Cardiac fibroblast (primary cell): ENCODE data around the gene MIB2.
"Not testable (repeated sequence)": the region's sequence is repeated elsewhere in the genome, so short reads cannot be mapped to it uniquely, and the experiment has no call there.

Source experiments
- DNase-seq, 2 donors: peaks; one replicate each; pipeline versions ENCODE4 v3.0.0 to v3.0.0-alpha.2; 2010; ENCODE audit warnings: low read depth in 2 of 2
- H3K4me3 ChIP-seq, 2 donors: replicated peaks in 1 of 2; 1 replicate in 1 of 2; 2 replicates in 1 of 2; pipeline ENCODE4 v1.5.1; 2011; ENCODE audit warnings: low read depth in 2 of 2, low read length in 2 of 2, mild to moderate bottlenecking in 2 of 2, moderate library complexity in 1 of 2
- CTCF ChIP-seq: IDR thresholded peaks from one replicate; pipeline ENCODE4 v1.5.1; 2011; ENCODE audit warnings: low read depth, mild to moderate bottlenecking, low read length, inconsistent platforms

MIB2 gene

DNA sequence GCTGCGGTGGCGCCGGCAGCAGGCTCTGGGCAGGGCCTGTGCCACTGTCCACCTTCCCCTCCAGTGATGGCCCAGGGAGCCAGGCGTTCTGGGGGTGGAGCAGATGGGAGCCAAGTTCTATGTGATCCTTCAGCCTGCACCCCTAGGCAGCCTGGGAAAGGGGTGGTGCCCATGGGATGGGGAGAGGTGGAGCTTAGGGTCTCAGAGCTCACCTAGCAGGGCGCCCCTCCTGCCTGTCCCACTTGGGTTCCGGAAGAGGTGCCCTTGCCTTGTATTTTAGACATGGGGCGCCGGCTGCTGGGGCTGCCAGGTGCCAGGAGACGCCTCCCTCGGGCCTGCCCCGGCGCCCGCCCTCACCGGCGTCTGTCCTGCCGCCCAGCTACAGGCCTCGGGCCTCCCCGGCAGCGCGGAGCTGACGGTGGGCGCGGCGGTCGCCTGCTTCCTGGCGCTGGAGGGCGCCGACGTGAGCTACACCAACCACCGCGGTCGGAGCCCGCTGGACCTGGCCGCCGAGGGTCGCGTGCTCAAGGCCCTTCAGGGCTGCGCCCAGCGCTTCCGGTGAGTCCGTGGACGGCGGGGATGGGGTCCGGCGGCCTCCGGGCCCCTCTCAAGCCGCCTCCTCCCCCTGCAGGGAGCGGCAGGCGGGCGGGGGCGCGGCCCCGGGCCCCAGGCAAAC is 13.6 kb downstream of the MIB2 start:
- no peak overlapping the region for H3K4me3 ChIP-seq
- no peak for TF ChIP-seq CTCF
- DNase-seq = no peak

- TF ChIP-seq CTCF = no peak
- DNase-seq = no peak
- H3K4me3 ChIP-seq = no peak overlapping the region
Measured at GRCh38 chr1:1629430-1630190, 14.3 kb downstream of the MIB2 start.

DNA sequence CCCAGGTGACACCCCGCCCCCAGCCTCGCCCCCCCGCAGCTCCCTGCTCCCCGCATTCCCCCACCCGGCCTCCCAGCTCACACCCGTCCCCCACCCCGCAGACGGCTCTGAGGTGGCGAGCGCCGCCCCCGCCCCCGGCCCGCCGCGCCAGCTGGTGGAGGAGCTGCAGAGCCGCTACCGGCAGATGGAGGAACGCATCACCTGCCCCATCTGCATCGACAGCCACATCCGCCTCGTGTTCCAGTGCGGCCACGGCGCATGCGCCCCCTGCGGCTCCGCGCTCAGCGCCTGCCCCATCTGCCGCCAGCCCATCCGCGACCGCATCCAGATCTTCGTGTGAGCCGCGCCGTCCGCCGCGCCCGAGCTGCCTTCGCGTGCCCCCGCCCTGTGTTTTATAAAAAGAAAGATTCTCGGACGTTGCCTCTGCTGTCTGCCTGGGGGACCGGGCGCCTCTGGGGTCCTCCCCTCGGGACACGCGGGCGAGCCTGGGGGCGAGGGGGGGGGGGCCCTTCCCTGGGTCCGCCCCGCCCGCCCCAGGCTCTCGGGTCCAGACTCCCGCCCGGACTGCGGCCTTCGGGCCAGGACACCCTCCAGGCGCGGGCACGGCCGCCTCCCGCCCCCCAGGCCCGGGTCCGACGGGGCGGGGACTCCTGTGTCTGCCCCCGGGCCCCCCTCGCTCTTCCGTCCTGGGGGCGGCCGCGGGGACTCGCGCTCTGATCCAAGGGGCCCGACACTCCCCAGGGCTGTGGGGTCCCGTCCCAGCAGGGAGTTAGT is 15.1 kb downstream of the MIB2 start:
- TF ChIP-seq CTCF = no peak
- peak; percentile 46 to 67 for DNase-seq
- no peak overlapping the region for H3K4me3 ChIP-seq

GRCh38 chr1:1630965-1631781 is 15.9 kb downstream of the MIB2 start:
- DNase-seq = peak; percentile 23 to 65
- TF ChIP-seq CTCF = no peak
- no peak overlapping the region for H3K4me3 ChIP-seq

DNA sequence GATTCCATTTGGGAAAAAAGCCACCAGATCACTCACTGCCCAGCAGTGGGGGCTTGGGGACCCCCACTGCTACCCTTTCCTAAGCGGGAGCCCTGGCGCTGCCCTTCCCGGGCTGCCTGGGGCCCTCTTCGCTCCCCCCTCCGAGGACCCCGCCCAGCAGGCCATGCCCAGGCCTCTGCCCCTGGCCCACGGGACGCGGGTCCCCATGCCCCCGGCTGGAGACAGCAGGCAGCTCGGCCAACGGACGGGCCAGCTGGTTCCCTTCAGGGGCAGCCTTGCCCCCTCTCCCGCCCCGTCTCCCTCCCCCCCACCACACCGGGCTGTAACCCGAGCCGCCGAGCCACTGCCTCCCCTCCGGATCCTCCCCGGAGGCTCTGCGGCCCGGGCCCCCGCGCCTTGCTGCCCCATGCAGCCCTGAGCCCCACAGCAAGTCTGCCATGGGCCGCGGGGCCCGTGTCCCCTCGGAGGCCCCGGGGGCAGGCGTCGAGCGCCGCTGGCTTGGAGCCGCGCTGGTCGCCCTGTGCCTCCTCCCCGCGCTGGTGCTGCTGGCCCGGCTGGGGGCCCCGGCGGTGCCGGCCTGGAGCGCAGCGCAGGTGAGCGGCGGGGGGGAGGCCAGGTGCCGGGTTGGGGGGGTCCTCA is 16.6 kb downstream of the MIB2 start, which contains the start of gene MMP23B:
MMP23B (plus strand) TSS at position 392 of the 639 bp plus-strand sequence; CDS start at position 438, 46 bp downstream.
- TF ChIP-seq CTCF = no peak
- no peak within 1 kb of the TSS for H3K4me3 ChIP-seq
- DNase-seq = peak in 1 of 2 donors; percentile 34

DNA sequence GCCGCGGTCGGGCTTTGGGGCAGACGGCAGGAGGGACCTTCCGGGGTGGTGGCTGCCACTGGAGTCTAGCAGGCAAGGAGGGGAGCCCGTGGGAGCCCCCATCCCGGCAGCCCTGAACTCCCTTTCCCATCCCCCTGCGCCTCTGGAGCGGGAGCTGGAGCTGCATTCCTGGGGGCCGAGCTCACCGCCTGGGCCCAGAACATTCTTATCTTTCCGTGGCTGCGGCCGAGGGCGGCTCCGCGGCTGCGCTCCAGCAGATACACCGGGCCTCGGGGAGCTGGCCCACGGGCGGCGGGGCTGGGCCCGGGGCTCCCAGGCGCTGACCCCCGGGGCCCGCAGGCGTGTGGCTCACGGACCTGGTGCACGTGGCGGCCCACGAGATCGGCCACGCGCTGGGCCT is 18.1 kb downstream of the MIB2 start:
- not testable (repeated sequence) for H3K4me3 ChIP-seq, DNase-seq

- not testable (repeated sequence) for H3K4me3 ChIP-seq, DNase-seq
Measured at GRCh38 chr1:1634613-1635012, 19.3 kb downstream of the MIB2 start.

DNA sequence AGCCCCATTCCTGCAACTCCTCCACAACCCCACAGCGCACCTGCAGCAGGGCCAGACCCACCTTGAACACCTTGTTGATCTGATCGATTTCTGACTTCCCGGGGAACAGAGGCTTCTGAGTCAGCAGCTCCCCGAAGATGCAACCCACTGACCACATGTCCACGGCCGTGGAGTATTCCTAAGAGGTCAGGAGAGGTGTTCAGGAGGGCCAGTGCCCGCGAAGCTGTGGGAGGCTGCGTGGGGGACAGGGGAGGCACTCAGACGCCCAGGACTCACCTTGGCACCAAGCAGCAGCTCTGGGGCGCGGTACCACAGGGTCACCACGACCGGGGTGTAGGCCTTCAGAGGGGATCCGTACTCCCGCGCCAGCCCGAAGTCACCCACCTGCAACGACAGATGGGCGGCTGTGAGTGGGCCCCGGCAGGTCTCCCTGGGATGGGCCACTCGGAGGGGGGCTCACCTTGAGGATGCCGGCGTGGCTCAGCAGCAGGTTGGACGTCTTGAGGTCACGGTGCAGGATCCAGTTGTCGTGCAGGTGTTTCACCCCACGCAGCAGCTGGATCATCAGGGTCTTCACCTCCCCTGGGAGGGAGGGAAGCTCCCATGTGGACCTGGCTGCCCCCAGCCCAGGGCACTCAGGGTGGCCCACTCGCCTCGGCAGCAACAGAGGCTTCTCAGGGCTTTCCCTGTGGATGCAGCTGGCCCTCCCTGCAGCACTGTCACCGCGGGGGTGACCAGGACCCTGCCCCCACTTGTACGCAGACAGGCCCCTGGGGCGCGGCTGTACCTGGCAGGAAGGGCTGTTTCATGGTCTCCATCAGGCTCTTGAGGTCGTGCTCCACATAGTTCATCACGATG is 21.6 kb downstream of the MIB2 start:
- not testable (repeated sequence) for DNase-seq, H3K4me3 ChIP-seq

DNA sequence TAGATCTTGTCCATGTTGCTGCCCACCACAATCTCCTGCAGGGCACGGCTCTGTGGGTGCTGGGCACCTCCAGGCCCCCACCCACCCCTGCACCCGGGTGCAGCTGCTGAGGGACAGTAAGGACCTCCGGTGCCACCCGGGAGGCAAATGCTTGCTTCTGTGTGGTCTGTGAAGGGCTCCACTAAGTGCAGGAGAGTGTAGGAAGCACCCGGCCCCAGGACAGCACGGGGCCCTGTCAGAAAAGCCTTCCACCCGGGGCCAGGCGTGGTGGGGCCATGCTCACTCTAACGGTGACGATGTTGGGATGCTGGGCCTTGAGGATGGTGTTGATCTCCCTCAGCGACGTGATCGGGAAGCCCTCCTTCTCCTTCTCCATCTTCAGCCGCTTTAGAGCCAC is 22.2 kb downstream of the MIB2 start:
- not testable (repeated sequence) for H3K4me3 ChIP-seq

DNA sequence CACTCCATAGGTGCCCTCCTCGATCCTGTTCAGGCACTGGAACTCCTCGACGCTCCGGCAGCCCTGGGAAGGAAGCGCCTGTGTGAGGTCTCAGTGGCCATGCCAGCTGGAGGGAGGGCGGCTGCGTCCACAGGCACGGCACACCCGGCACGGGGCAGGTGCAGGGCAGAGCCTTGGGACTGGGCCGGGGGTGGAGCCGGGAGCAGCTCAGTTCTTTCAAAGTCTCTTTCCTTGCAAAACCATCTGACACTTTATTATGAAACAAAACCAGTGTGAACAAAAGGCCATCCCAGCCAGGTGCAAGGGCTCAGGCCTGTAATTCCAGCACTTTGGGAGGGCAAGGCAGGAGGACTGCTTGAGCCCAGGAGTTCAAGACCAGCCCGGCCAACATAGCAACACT is 23.2 kb downstream of the MIB2 start:
- not testable (repeated sequence) for DNase-seq, H3K4me3 ChIP-seq

More for the DNA sequence above, 22.2 kb downstream of the MIB2 start:
- not testable (repeated sequence) for DNase-seq
